T-helper 2 cell treated with Interferon-gamma antibody and Interleukin-4, amounts not matched to agents 5 μg/mL and 100 μg/mL, for 36 hours (primary cell): Measurements from ENCODE around the gene ZNF45.

Experiments
- DNase-seq: peaks from one replicate; pipeline ENCODE4 v3.0.0; 2021; ENCODE audit warnings: low spot score
- H3K27ac Mint-ChIP-seq: one replicate; pipeline ENCODE4 v1.8.0; 2021; ENCODE audit warnings: mild to moderate bottlenecking, mixed read lengths
- H3K27me3 Mint-ChIP-seq: one replicate; pipeline ENCODE4 v1.8.0; 2021; ENCODE audit warnings: low read depth, mixed read lengths
- H3K36me3 Mint-ChIP-seq: one replicate; pipeline ENCODE4 v1.8.0; 2021; ENCODE audit warnings: low read depth, mixed read lengths
- H3K4me1 Mint-ChIP-seq: one replicate; pipeline ENCODE4 v1.8.0; 2021; ENCODE audit warnings: low read depth, mixed read lengths
- H3K4me3 Mint-ChIP-seq: one replicate; pipeline ENCODE4 v1.8.0; 2022; ENCODE audit warnings: mild to moderate bottlenecking, moderate library complexity, mixed read lengths
- H3K9me3 Mint-ChIP-seq: one replicate; pipeline ENCODE4 v1.8.0; 2021; ENCODE audit warnings: mixed read lengths

The ZNF45 gene

DNA sequence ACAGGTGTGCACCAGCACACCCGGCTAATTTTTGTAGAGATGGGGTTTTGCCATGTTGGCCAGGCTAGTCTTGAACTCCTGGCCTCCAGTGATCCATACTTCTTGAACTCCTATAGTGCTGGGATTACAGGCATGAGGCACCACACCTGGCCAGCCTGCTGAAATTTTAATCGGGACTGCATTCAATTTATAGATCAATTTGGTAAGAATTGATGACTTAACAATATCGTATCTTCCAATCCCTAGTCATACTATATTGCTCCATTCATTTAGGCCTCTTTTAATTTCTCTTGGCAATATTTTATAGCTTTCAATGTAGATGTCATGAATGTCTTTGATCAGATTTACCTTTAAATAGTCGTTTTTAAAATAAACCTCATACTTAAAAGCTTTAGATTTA is 5.6 kb upstream of the ZNF45 start:
- Mint-ChIP-seq H3K4me1 (peaks cover 4% of the 10 kb centered on the region), H3K27ac (no peak overlapping the region), H3K9me3 (peaks cover 58% of the 10 kb centered on the region), H3K36me3 (no peaks in the 10 kb centered on the region), H3K4me3 (no peak overlapping the region), H3K27me3 (no peaks in the 10 kb centered on the region)
- no peak for DNase-seq

GRCh38 chr19:43939557-43940260 is 4.6 kb upstream of the ZNF45 start:
- H3K4me1 Mint-ChIP-seq = peaks cover 9% of the 10 kb centered on the region
- H3K36me3 Mint-ChIP-seq = no peaks in the 10 kb centered on the region
- H3K27ac Mint-ChIP-seq = no peak overlapping the region
- no peak for DNase-seq
- no peaks in the 10 kb centered on the region for H3K27me3 Mint-ChIP-seq
- no peak overlapping the region for H3K4me3 Mint-ChIP-seq
- peaks cover 58% of the 10 kb centered on the region for H3K9me3 Mint-ChIP-seq

GRCh38 chr19:43936188-43936587 is 1.1 kb upstream of the ZNF45 start:
- Mint-ChIP-seq H3K36me3 (peaks cover 23% of the 10 kb centered on the region), H3K27me3 (no peaks in the 10 kb centered on the region), H3K9me3 (peaks cover 34% of the 10 kb centered on the region), H3K4me3 (no peak overlapping the region), H3K4me1 (peaks cover 18% of the 10 kb centered on the region), H3K27ac (no peak overlapping the region)
- DNase-seq = no peak

DNA sequence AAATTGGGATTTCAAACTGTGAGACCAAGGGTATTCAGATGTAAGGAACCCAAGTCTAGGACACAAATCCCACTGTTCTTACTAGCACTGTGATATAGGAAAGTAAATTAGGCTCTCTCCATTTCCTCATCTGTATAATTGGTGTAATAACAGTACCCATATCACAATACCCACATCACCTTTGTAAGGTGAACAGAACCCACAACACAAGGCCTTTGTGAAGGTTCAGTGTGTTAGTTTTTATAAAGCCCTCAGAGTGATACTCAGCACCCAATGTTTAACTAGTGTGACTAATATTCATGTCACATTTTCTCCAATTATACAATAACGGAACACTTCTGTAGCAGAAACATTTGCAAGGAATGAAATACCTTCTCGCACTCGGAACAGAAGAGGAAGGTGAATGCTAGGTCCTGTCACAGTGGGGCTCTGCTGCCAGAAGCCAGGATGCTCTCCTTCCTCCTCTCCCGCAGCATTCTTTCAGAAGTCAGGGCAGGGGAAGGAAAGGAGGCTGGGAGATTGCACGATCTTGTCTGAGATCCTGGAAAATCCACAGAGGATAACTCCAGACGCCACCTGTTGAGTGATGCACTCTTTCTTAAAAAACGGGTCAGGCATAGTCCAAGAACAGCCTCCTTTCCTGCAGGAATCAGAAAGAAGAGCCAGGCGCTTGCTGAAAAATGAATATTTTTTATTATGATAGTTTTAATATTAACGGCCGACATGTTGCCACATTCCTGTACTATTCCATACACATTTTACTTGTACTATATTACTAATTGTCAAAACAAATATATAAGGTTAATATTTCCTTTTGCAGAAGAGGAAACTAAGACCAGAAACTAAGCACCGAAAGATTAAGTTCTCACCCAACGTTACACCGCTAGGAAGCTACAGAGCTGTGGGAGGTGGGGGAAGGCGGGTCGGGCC is 762 bp downstream of the ZNF45 start:
- H3K4me3 Mint-ChIP-seq = peak overlapping the region; percentile 95
- H3K27ac Mint-ChIP-seq = peak overlapping the region; percentile 87
- no peak for DNase-seq
- peaks cover 18% of the 10 kb centered on the region for H3K4me1 Mint-ChIP-seq
- H3K9me3 Mint-ChIP-seq = peaks cover 33% of the 10 kb centered on the region
- no peaks in the 10 kb centered on the region for H3K27me3 Mint-ChIP-seq
- H3K36me3 Mint-ChIP-seq = peaks cover 40% of the 10 kb centered on the region

GRCh38 chr19:43928820-43929219 is 6.3 kb downstream of the ZNF45 start:
- no peak overlapping the region for H3K27ac Mint-ChIP-seq
- H3K36me3 Mint-ChIP-seq = peaks cover 89% of the 10 kb centered on the region
- peaks cover 4% of the 10 kb centered on the region for H3K4me1 Mint-ChIP-seq
- H3K9me3 Mint-ChIP-seq = peaks cover 41% of the 10 kb centered on the region
- no peaks in the 10 kb centered on the region for H3K27me3 Mint-ChIP-seq
- H3K4me3 Mint-ChIP-seq = no peak overlapping the region
- no peak for DNase-seq

- Mint-ChIP-seq H3K36me3 (peaks cover 95% of the 10 kb centered on the region), H3K4me3 (no peak overlapping the region), H3K27me3 (no peaks in the 10 kb centered on the region), H3K9me3 (peaks cover 52% of the 10 kb centered on the region), H3K27ac (no peak overlapping the region), H3K4me1 (no peaks in the 10 kb centered on the region)
- no peak for DNase-seq
Measured at GRCh38 chr19:43923875-43924274, 11.2 kb downstream of the ZNF45 start.

- DNase-seq = no peak
- Mint-ChIP-seq H3K9me3 (peaks cover 86% of the 10 kb centered on the region), H3K4me3 (no peak overlapping the region)
Measured at GRCh38 chr19:43914051-43914450, 21.0 kb downstream of the ZNF45 start.

DNA sequence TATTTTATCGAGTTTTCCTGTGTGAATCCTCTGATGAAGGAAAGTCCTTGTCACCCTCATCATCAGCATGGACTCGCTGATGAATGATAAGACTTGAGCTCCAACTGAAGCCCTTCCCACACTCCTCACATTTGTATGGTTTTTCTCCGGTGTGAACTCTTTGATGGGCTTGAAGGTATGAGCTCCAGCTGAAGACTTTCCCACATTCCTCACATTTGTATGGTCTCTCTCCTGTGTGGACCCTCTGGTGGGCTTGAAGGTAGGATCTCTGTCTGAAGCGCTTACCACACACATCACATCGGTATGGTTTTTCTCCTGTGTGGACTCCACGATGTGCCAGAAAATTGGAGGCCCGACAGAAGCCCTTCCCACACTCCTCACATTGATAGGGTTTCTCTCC is 21.7 kb downstream of the ZNF45 start:
- Mint-ChIP-seq H3K9me3 (peaks cover 83% of the 10 kb centered on the region), H3K4me1 (no peaks in the 10 kb centered on the region), H3K4me3 (no peak overlapping the region), H3K27me3 (no peaks in the 10 kb centered on the region), H3K27ac (no peak overlapping the region), H3K36me3 (peaks cover 67% of the 10 kb centered on the region)
- DNase-seq = no peak

More at GRCh38 chr19:43914051-43914450, 21.0 kb downstream of the ZNF45 start:
- Mint-ChIP-seq H3K27me3 (no peaks in the 10 kb centered on the region), H3K4me1 (no peaks in the 10 kb centered on the region), H3K36me3 (peaks cover 73% of the 10 kb centered on the region), H3K27ac (no peak overlapping the region)

DNA sequence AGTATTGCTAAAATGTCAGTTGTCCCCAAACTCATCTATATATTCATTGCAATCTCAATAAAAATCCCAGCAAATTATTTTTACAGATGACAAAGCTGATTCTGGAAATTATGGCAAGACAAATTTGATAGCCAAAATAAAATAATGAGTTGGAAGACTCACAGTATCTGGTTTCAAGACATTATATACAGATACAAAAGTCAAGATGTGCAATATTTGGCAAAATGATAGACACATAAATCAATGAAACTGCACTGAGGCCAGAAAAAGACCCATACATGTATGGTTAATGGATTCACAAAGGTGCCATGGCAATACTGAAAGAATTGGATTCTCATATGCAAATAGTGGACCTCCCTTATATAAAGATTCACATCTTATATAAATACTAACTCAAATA is 24.2 kb downstream of the ZNF45 start:
- no peak for DNase-seq
- H3K4me1 Mint-ChIP-seq = no peaks in the 10 kb centered on the region
- H3K9me3 Mint-ChIP-seq = peaks cover 86% of the 10 kb centered on the region
- peaks cover 44% of the 10 kb centered on the region for H3K36me3 Mint-ChIP-seq
- H3K27ac Mint-ChIP-seq = no peak overlapping the region
- H3K27me3 Mint-ChIP-seq = no peaks in the 10 kb centered on the region
- H3K4me3 Mint-ChIP-seq = no peak overlapping the region

DNA sequence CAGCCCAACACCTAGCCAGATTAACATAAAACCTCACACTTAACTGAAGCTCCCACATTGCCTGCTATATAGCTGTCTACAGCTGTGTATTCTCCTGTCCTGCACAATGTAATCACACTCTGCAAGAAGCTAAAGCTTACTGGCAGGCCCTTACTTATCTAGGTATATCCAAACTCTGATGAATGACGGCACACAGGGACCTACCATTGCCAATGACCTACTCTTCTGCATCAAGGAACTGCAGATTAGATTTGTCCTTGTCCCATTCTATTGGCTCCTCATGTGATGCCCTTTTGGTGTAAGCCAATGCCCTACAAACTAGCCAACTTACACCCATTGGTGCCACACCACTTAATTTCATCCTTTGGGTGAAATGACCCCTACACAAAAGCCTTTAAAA is 26.4 kb downstream of the ZNF45 start:
- H3K9me3 Mint-ChIP-seq = peaks cover 84% of the 10 kb centered on the region
- no peak overlapping the region for H3K27ac Mint-ChIP-seq
- H3K4me3 Mint-ChIP-seq = no peak overlapping the region
- H3K27me3 Mint-ChIP-seq = no peaks in the 10 kb centered on the region
- H3K36me3 Mint-ChIP-seq = peaks cover 22% of the 10 kb centered on the region
- DNase-seq = no peak
- H3K4me1 Mint-ChIP-seq = no peaks in the 10 kb centered on the region

DNA sequence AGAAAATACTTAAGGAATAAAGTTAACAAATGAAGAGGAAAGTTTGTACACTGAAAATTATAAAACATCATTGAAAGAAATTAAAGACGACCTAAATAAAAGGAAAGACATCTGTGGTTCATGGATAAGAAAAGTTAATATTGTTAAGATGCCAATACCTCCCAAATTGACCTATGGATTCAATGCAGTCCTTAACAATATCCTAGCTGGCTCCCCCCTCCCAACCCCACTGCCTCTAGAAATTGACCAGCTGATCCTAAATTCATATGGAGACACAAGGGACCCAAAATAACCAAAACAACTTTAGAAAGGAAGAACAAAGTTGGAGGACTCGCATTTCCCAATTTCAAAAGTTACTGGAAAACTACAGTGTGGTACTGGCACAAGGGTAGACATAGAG is 28.3 kb downstream of the ZNF45 start:
- H3K4me1 Mint-ChIP-seq = peaks cover 4% of the 10 kb centered on the region
- H3K9me3 Mint-ChIP-seq = peaks cover 81% of the 10 kb centered on the region
- no peaks in the 10 kb centered on the region for H3K27me3 Mint-ChIP-seq
- no peak overlapping the region for H3K27ac Mint-ChIP-seq
- H3K36me3 Mint-ChIP-seq = peaks cover 13% of the 10 kb centered on the region
- no peak for DNase-seq
- H3K4me3 Mint-ChIP-seq = no peak overlapping the region

DNA sequence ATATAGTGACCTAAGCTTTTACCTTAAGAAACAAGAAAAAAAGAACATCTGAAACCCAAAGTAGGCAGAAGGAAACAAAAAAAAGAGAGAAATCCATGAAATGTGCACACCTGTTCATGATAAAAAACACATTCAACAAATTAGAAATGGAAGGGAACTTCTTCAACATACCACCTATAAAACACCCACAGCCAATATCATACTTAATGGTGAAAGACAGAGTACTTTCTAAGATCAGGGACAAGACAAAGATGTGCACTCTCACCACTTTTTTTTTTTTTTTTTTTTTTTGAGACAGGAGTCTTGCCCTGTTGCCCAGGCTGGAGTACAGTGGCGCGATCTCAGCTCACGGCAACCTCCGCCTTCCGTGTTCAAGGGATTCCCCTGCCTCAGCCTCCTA is 29.2 kb downstream of the ZNF45 start:
- no peak for DNase-seq
- peaks cover 11% of the 10 kb centered on the region for H3K36me3 Mint-ChIP-seq
- H3K27me3 Mint-ChIP-seq = no peaks in the 10 kb centered on the region
- no peak overlapping the region for H3K27ac Mint-ChIP-seq
- H3K9me3 Mint-ChIP-seq = peaks cover 80% of the 10 kb centered on the region
- H3K4me3 Mint-ChIP-seq = no peak overlapping the region
- H3K4me1 Mint-ChIP-seq = peaks cover 11% of the 10 kb centered on the region

- Mint-ChIP-seq H3K27me3 (no peaks in the 10 kb centered on the region), H3K9me3 (peaks cover 81% of the 10 kb centered on the region), H3K27ac (no peak overlapping the region), H3K36me3 (peaks cover 11% of the 10 kb centered on the region), H3K4me1 (peaks cover 11% of the 10 kb centered on the region), H3K4me3 (peak overlapping the region; percentile 87)
- no peak for DNase-seq
Measured at GRCh38 chr19:43902399-43902798, 32.7 kb downstream of the ZNF45 start.
